HG03064 (cell line): ENCODE data around the gene FANCE.
"Not testable (repeated sequence)": the region's sequence is repeated elsewhere in the genome, so short reads cannot be mapped to it uniquely, and the experiment has no call there.

ENCODE experiments used
- ATAC-seq: cut with Tn5 transposase; IDR thresholded peaks from one replicate; pipeline ENCODE4 v1.9.1; 2021; ENCODE audit warnings: low read depth; ENCODE audit not compliant: unreplicated experiment

The FANCE gene

DNA sequence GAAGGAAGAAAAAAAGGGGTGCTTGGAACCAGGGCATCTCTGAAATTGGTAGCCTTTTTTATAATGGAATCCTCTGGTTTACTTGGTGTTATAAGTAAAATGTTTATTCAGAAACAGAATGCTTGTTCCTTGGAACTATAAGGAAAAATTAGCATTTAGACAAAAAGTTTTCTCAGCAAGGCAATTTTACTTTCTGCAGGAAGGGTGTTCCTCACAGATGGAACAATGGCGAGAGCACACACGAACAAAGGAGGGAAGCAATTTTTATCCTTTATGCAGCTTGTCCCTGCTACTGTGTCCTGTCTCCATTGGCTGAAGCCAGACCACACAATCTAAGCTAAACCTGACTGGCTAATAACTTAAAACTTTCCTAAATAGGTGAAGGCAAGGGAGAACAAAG lies 22.7 kb upstream of the FANCE start:
- no peak for ATAC-seq

GRCh38 chr6:35432291-35432690 lies 19.8 kb upstream of the FANCE start:
- no peak for ATAC-seq

DNA sequence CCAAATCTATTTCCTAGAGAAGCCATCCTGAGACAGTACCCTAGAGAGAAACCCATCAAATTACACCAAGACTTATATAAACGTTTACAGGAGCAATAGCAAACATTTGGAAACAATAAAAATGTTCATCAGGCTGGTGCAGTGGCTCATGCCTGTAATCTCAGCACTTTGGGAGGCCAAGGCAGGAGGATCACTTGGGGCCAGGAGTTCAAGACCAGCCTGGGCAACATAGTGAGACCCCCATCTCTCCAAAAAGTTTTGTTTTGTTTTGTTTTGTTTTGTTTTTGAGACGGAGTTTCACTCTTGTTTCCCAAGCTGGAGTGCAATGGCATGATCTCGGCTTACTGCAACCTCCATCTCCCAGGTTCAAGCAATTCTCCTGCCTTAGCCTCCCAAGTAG lies 19.4 kb upstream of the FANCE start:
- not testable (repeated sequence) for ATAC-seq

- ATAC-seq: no peak
These were observed 16.9 kb upstream of the FANCE start for GRCh38 chr6:35435074-35435837.

DNA sequence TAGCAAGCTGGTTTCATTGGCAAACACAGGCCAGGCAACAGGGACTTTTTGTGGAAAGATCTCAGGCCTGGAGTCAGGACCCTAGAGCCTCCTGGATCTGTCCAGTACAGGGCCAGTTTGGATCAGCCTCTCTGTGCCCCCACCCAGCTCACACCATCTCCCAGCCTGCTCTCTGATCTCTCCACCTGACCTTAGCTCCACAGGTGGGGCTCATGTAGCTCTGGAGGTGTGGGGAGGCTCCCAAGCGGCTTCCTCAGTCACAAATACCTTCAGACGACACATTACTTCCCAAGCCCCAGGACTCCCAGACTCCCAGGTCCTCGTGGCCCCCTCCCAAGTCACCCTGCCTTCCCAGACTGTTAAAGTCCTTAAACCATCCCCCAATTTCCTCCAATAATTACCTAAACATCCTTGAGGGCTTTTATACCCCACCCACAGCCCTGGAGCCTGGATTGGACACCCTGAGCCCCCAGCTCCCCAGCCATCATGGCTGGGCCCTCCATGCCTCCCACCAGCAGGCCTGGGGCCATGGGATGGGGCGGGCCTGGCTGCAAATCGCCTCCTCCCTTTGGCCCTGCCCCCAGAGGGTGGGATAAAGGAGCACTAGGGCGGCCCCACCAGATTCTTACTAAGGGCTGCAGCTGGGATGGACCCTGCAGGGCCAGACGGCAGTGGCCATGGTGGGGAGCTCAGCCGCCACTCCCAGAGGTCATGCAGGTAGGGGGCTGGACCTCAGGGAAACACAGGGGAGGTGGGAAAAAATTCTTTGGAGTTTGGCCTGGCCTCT lies 15.9 kb upstream of the FANCE start:
- no peak for ATAC-seq

DNA sequence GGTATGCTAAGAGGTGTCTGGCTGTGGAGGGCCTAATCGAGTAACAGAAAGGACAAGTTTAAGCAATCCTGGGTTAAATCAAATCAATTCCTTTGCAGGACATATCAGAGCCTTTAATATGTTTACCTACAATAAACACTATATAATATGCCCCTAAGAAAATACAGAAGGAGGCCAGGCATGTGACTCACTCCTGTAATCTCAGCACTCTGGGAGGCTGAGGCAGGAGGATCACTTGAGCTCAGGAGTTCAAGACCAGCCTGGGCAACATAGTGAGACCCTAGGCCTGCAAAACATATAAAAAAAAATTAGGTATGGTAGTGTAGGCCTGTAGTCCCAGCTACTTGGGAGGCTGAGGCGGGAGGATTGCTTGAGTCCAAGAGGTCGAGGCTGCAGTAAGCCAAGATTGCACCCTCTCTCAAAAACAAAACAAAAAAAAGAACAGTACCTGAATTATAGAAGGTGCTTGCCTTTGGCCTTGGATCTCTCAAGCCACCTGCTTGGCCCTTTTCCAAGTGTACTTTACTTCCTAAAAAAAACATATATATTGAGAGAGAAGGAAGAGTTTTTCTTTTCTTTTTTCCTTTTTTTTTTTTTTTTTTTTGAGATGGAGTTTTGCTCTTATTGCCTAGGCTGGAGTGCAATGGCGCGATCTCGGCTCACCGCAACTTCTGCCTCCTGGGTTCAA lies 13.6 kb upstream of the FANCE start:
- not testable (repeated sequence) for ATAC-seq

DNA sequence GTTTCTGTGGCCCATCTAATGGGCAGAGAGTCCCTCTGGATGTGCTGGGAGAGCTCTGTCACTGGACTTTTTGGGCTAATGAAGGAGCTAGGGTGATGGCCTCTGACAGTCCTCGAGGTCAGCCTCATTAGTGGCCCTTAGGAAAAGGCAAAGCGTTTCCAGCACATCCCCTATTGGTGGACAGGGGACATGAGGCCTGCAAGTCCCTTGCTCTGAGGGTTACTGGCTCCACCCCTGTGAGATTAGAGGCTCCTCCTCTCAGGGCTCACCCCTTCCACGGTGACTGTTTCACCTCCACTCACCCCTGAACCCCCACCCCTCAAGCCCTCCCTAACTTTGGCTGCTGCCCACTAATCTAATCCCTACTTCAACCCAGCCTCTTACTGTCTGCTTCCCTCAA lies 12.8 kb upstream of the FANCE start:
- ATAC-seq: no peak

GRCh38 chr6:35441205-35441604 lies 10.9 kb upstream of the FANCE start:
- ATAC-seq: no peak

GRCh38 chr6:35441642-35442041 lies 10.5 kb upstream of the FANCE start:
- no peak for ATAC-seq

DNA sequence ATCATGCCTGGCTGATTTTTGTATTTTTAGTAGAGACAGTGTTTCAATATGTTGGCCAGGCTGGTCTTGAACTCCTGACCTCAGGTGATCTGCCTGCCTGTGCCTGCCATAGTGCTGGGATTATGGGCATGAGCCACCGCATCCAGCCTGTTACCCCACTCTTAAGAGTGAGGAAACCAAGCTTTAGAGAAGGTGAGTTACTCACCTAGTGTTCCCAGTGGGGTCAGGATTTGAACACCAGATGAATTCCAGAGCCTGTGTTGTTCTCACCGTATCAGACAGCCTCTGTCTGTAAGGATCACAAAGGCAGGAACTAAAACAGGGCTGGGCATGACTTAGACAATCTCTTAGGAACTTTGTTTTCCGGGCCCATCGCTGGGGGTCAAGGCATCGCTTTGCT lies 9.4 kb upstream of the FANCE start:
- no peak for ATAC-seq

DNA sequence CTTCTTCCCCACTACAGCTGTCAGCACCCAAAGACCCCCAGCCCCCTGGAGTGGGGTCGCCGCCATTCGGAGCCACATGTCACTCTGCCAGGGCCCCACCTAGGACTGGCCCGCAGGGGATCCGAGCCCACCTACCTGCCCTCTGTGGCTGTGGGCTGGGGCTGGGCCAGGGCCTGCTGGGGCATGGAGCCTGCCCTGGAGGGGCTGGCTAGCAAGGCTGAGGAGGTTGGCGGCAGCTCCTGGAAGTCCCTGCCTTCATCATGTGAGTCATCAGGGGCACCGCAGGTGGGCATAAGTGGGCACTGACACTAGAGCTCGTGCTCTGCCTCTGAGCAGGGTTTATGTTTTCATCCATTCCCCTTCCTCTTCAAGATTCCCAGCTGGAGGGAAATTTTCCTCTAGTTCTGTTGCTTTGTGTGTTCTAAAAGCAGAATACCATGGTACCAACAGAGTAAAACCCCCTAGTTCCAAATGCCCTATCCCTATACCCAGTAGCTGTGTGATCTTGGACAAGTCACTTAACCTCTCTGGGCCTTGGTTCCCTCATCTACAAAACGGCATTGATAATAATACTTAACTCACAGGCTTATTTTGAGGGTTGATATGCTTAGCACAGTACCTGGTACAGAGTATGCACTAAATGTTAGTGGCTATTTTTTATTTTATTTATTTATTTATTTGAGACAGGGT lies 8.7 kb upstream of the FANCE start:
- ATAC-seq: no peak

DNA sequence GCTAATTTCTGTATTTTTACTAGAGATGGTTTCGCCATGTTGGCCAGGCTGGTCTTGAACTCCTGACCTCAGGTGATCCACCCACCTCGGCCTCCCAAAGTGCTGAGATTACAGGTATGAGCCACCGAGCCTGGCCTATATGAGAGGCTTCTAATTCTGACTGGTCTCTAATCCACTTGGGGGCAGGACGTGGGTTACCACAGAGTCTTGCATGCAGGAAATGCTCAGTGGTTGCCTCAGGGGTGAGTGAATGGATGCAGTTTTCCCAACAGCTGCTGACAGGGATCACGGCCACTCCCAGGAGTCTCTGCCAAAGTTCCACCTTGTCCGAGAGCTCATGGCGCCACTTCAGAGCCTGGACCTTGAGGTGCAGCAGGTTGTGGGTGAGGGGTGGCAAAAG lies 6.4 kb upstream of the FANCE start:
- no peak for ATAC-seq

DNA sequence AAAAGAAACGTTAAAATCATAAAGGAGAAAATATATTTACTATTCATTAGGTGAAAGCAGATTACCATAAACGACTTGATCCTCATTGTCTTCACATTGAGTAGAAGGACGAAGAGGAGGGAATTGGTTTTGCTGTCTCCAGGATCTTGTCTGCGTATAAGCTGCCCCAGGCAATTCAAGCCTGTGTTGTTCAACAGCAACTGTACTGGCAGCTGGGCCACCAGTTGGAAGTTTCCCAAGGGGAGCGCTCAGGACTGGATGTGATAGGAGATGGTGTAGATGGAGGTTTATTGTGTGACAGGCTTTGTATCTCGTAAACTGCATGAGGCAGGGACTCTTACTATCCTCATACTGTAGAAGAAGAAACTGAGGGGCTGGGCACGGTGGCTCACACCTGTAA lies 3.9 kb upstream of the FANCE start:
- ATAC-seq: no peak

DNA sequence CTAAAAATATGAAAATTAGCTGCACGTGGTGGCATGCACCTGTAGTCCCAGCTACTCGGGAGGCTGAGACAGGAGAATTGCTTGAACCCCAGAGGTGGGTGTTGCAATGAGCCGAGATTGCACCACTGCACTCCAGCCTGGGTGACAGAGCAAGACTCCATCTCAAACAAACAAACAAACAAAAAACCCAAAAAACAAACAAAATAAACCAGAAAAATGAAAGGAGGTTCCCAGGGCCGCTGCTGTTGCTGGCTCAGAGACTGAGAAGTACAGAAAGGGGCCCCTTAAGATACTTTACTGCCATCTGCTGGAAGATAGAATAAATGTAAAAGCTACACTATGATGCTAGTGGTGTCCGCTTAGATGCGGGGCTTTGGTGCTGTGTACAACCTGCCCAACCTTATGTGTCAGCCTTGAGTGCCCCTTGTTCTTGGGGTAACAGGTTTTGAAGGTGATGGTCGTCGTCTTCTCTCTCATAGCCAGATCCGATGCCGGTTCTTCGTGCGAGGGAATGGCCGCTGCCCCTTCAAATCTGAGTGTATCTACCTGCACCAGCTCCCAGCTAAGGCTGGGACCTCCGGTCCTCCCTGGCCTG lies 2.8 kb upstream of the FANCE start:
- ATAC-seq: no peak

- no peak for ATAC-seq
These were observed 570 bp upstream of the FANCE start for GRCh38 chr6:35451354-35452182.

- ATAC-seq: no peak
These were observed 1.1 kb downstream of the FANCE start for GRCh38 chr6:35453236-35453635.

DNA sequence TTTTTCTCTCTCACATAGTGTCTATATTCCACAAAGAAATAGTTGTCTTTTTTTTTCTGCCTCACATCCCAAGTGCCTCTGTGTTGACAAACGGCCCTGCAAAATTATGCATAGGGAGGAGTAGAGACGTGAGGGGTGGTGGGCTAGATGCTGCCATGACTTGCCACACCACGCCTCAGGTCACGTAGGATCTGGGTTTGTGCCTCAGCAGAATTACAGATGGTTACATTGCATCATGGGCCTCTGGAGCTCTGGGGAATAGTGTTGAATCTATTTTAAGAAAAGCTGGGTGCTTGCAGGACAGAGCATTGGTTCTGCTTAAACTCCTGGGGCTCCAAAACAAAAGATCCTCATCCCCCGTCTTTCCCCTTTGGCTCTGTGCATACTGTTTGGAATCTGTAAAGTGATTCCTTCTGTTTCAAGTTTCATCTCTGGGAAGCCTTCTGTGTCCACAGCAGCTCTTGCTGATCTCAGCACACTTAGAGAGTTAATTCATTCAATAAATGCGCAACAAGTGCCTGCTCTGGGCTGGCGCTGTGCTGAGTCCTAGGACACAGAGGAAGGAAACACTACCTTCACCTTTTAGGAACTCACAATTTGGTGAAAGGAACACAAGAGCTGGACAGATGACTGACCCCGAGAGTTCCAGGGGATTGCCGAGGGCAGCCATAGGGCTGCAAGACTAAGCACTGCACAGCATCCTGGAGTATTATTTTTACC lies 2.4 kb downstream of the FANCE start:
- ATAC-seq: no peak

DNA sequence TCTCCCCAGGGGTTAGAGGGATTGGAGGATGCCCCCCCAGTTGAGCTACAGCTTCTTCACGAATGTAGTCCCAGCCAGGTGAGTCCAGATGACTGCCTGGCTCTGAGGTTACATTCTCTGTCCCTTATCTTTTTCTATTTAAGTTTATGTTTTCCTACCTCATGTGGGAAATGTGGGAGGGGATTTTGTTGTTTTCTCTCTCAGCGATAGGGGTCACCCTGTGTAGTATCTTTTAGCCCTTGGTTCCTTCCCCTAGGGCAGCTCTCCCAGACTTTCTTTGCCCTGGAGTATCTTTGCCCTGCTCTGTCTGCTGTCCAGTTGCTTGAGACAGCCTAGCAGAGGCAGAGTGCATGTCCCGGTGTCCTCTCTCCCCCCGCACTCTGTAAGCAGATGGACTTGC lies 5.8 kb downstream of the FANCE start:
- ATAC-seq: no peak

- ATAC-seq: no peak
These were observed 9.1 kb downstream of the FANCE start for GRCh38 chr6:35461270-35461669.
